ENCODE measurements around the gene CES2. TPM values are rescaled to one million over a fixed set of nuclear protein-coding genes. Genes with fewer than 3 reads are reported as not detected.
A peak's percentile ranks its signal among the peaks of the same experiment; 100 is the strongest.

CES2 gene
- total RNA-seq, 1 experiment from 2014 or later: 15.6 TPM

DNA sequence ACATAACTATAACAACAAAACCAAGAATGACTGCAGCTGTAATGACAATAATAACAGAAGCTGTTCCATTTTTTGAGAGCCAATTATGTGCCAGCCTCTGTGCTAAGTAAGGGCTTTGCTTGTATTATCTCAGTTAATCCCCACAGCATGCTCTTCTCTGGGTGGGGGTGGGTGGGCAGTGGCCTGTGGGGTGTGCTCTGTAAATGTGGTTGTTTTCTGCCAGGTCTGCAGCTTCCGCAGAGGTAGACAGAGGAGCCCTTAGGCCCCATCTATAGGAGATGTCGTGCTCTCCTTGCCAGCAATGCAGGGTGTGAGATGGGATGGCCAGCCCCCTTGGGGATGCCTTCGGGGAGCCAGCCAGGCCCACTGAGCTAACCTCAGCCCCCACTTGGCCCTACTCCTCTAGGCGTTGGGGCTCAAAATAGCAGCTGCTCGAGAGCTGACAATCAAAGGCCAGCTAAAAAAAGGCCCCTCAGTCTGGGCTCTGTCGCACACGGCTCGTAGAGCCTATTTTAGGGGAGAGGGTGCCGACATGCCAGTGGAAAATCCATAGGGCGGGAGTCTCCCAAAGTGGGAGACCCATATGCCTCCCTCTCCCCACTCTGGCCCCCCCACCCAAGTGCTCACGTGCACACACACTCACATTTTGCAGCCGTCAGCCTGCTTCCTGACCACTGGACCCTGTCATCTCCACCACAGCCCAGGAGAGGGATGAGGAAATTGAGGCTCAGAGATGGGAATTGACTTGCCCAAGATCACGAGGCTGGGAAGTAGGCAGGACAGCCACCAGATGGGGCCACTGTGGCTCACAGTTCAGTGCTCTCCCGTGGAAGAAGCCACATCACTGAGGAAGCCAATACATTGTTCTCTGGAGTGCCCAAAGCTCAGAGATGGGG, 32.4 kb upstream of the CES2 start:
- no peak for DNase-seq (ENCODE audit: low spot score)

DNA sequence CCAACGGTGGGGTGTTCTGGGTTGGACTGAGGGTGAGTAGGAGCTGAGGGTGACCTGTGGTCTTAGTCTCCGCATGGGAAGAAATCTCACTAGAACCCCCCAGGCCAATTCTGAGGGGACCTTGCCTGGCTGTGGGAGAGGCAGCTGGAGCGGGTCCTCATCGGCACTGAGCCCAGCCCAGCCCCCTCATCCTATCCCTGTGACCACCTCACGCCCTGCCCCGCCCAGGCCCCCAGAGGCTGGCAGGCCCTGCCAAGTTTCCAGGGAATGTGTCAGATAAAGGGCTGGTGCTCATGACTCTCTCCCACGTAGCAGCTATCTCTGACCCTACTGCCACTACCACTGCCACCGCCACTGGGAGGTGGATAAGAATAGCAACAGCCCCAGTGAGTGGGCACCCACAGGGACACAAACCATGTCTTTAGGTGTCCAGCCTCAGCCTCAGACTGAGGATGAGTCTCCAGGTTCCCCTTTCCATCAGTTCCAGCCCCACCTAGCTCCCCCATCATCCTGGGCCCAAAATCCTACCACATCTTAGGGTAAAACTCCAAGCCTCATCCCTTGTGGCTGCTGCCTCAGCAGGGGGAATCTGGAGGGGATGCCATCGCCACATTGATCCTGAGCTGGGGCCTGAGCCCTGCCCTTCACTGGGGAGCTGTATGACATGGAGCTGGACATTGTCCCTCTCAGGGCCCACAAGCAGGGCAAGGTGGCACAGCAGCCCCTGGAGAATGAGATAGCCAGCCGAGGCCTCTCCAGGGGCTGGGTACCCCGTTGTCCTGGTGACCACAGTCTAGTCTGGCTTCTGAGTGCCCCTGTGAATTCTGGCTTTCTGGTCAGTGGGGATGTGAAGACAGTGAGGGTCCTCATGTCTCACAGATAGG, 31.5 kb upstream of the CES2 start:
- DNase-seq (ENCODE audit: low spot score): no peak

DNA sequence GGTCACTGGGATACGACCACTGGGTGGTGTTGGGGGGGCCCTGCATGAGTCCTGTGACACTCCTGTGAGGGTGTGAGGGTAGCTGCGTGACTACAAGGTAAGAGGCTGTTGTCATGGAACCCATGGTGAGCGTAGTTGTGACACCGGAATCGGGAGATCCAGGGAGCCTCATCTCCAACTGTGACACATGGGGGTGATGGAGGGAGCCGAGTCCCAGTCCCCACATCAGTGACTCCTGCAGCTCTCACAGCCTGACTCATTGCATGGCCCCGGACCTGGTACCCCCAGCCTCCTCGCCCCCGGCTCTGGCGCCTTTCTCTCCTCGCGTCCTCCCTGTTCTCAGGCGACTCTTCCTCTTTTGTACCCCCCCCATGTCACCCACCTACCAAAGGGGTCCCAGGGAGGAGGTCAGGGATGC, 30.9 kb upstream of the CES2 start:
- no peak for DNase-seq (ENCODE audit: low spot score)

DNA sequence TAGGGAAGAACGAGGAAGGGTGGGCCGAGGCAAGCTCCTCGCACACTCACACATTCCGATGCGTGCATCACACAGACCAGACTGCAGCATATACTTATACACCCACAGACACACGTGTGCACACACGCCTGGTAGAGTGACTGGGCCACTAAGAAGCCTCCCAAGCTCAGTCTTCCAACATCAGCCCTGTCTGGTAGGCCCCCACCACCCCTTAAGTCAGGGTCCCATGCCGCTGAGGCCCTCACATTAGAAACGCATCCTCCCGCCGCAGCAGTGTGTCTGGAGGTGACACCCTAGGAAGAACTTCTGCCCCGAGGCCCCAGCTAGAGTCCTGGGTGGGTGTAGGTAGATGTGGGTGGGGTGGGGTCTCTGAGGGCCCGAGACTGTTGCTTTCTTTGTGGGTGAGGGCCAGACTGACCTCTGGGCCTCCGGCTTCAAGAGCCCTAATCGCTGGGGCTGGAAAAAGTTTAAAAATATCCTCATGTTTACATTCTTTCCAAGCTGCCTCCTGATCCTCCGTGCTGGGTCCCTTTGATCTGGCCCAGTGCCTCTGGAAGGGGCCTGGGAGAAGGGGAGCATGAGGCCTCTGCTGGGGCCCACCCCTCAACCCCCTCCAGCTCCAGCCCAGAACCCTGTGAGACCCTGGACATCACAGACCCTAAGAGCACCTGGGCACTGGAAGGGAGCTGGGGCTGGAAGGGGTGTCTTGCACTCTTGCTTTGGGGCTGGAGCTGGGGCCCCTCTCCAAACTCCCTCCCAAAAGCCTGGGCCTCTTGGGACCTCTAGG, 30.3 kb upstream of the CES2 start:
- DNase-seq (ENCODE audit: low spot score): no peak

DNA sequence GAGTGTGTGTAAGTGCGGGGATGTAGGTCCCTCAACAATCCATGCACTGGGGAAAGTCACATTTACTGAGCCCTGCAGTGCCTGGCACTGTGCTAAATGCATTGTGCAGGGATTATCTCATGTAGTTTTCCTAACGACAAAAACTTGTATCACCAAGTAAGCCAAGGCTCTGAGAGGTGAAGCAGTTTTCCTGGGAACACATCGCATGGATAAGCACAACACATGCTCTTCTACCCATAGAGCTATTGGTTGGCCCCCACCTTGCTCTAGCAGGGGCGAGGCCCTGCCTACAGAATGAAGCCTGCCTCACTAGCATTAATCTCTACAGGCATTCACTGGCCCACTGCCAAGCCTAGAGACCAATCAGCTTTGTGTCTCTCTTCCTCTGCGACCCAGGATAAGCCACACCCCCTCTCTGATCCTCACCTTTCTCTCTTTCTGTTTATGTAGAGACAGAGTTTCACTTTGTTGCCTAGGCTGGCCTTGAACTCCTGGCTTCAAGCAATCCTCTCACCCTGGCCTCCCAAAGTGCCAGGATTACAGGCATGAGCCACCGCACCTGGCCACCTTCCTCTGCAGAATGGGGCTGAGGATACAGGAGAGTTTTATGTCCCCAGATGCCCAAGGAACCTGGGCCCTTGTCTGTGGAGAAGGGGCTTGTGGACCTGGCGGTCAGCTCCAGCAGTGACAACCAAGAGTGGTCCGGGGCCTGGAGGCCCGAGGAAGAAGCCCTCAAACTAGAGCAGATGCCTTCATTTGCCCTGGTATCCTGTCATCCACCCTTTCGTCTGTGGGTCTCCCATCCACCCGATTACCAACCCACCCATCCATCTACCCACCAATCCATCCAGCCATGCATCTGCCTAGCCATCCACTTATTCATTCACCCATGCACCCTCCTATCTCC, 29.4 kb upstream of the CES2 start:
- peak; percentile 45 for DNase-seq (ENCODE audit: low spot score)

DNA sequence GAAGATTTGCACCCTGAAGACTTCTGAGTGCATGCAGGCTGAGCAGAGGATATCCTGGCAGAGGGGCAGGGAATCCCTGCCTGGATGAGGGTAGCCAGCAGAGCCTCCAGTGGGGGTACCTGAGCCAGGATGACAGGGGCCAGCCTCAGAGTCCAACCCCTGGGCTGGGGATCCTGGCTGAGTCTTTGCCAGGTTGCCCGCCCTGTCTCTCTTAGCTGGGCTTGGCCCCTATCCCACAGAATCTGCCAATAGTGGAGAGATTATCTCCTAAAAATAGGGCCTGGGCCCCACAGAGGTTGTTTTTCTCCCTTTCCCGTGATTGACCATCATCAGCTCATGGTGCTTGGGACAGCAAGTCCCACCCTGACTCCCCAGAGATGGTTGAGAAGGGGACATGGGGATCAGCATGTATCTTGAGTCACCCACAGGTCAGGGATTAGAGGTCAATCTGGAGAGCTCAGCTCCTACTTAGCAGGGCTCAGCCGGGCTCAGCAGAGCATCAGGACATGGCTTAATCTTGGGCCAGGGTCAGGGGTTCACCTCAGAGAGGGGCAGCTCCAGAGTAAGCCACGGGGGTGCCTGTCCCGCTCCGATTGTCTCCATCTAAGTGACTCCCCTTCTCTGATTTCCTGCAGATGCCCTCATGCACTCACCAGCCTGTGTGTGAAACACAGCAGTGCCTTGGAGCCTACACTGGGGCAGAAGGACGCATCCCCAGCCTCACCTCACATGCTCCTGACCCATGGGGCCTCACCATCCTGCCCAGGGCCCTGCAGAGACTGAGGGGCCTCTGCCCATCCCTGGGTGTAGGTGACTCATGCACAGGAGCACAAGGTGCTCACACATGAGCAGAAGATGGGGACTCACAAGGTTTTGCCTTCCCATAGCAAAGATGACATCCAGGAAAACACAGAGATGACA, 28.1 kb upstream of the CES2 start:
- no peak for DNase-seq (ENCODE audit: low spot score)

DNA sequence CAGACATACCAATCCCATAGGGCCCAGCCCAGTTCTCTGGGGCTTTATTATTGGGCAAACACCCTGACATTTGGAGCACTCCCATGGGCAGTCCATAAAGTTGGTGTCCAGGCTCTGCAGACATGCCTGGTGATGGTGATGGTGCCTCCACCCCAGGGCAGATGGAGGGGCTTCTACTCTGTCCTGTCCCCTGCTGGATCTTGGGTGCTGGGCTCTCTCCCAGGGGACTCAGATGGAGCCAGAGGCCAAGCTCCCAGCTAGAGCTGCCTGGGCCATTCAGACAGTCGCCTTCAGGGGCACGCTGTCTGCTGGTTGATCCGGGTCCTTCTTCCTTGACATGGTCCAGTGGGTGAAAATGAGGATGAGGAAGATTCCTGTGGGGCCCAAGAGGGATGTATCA, 27.2 kb upstream of the CES2 start:
- no peak for DNase-seq (ENCODE audit: low spot score)

DNA sequence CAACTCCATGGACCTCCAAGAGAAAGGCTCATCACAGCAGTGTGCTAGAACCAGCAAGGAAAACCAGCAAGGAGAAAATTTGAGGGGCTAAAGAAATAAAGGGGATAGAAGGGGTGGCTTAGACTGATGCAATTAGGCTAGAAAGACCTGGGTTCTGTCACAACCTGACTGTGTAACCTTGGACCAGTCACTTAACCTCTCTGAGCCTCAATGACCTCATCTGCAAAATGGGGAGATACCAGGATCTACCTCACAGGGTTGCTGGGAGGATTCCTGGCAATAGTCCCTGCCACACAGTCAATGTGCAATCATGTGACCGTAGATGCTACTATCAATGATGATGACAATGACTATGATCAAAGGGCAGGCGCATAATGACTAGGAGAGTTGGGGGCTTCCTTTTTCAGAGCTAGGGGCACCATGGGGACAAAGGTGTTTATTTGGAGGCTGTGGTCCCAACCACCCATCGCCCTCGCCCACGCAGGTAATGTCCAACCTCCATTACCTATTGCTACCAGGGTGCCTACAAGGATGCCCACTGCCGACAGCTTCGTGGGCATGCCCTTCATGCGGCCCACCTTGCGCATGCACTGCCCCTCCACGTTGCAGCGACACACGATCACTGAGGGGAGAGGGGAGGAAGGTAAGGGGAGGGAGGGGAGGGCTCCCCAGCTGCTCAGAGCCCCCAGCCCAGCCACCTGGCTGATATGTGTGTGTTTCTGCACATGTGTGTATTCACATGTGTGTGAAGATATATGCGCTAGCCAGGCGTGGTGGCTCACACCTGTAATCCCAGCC, 26.4 kb upstream of the CES2 start:
- no peak for DNase-seq (ENCODE audit: low spot score)

DNA sequence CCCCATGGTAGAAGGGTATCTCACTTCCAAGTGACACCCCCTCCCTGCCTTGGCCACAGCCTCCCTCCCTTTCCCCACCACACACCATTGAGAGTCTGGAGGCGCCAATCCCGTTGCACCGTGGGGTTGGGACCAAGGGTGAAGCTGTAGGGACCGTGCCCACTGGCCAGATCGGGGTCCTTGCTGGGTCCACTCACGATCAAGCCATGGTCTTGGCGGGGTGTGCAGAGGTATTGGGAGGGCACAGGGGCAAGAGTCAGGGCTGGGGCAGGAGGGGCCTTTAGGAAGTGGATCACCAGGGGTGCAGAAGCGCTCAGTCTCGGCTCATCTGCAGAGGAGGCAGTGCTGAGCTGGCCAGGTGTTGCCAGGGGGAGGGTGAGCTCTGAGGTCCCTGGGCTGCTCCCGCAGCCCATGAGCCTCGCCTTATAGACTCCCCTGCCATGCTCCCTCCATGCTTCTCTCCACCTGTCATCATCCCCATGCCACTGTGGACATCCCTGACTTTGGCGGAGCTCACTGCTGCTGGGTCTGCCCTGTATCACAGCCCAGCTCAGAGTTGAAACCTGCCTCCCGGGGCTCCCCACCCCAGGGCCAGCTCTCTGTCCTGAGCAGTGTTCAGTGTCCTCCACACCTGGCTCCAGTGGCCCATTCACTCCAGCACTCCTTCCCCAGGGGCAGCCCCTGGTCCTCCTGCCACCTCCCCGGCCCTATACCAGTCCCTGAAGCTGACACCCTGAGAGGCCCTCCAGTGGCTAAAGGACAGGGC, 25.0 kb upstream of the CES2 start:
- no peak for DNase-seq (ENCODE audit: low spot score)

DNA sequence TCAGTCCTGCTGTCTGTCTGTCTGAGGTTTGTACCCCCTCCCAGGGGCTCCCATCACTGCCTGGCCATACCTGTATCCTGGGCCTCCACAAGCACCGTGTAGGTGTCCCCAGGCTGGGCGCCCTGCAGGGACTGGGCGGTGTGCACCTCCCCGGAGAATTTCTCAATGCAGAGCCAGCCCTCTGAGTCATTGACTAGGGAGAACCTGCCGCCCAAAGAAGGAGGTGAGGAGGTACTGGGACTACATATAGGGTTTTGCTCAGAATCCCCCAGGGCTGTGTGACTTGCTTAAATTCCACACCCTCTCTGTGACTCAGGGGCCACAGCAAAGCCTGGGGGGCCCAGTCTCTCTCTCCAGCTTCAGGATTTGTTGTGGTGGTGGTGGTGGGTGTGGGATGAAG, 24.2 kb upstream of the CES2 start:
- no peak for DNase-seq (ENCODE audit: low spot score)

DNA sequence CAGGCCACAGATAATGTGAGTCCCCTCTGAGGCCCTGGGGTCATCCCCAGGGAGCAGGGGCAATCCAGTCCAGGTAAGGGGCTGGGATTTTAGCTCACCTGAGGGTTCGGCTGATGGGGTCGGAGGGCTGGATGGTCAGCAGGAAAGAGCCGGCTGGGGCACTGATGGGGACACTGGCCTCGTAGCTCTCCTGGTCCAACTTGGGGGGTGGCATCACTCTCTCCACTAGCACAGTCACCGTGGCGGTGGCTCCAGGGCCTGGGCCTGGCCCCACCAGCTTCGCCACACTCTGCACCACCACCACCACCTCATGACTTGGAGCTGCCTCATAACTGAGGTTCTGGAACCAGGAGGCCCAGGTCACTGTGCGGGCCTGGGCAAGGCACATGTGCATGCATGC, 23.5 kb upstream of the CES2 start:
- no peak for DNase-seq (ENCODE audit: low spot score)

DNA sequence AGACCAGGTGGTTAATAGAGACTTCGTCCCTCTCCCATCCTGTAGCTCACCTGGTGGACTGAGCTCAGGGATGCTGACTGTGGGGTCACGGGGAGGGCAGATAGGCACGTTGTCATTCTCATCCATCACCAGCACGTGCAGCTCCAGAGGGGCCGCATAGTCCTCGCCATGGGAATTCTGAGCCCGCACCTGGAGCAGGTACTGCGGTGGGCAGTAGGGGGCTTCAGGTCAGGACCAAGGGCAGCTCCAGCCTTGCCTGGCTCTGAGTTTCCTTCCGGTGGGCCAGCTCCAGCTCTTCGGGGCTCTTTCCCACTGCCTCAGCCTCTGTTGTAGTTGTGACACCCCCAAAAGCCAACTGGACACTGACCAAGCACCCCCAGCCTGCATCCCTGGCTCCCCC, 22.2 kb upstream of the CES2 start:
- DNase-seq (ENCODE audit: low spot score): no peak

DNA sequence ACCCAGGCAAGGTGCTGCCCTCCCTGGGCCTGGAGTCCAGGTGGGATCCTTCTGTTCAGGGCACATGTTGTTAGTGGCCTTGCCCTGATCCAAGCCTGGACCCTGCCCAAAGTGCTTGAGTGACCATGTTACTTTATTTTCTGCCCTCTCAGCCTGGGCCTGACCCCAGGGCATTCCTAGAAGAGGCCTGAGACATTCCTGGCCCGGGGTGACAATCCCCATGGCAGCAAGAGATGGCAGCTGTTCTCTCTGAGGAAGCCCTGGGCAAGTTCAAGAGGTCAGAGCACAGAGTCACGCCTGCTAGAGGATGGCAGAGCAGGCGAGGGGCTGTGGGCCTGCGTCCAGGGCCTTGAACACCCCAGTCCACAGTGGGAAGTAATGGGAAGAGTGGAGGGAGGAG, 21.6 kb upstream of the CES2 start:
- DNase-seq (ENCODE audit: low spot score): no peak

DNA sequence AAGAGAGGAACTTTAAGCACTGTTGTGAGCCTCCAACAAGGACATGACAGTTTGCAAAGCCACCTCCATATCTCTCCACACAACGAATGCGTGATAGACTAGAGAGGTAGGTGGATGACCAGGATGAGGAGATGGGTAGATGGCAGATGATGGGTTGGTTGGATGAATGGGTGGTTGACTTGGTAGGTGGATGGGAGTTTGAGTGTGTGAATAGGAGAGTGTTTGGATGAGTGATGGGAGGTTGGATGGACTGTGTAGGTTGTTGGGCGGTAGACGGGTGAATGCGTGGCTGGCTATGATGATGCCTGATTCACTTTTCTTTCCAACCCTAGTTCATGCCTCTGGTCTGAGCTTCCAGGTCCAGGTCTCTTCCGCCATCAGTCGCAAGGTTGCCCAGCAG, 20.8 kb upstream of the CES2 start:
- DNase-seq (ENCODE audit: low spot score): no peak

DNA sequence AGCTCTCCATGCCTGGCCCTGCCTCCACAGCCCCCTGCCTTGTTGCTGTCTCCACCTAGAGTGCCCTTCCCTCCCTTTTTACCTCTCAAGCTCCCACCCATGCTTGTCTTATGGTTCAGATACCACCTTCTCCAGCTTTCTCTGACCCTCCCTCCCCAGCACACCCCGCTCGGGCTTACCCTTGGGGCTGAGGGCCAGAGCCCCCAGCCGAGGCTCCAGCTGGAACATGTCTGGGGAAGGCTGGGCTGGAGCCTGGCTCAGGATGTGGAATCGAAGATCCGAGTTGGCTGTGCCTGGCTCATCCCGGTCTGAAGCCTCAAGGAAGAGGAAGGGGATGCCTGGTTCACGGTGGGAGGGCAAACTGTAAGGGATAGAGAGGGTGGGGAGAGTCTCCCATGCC, 20.3 kb upstream of the CES2 start:
- DNase-seq (ENCODE audit: low spot score): no peak

DNA sequence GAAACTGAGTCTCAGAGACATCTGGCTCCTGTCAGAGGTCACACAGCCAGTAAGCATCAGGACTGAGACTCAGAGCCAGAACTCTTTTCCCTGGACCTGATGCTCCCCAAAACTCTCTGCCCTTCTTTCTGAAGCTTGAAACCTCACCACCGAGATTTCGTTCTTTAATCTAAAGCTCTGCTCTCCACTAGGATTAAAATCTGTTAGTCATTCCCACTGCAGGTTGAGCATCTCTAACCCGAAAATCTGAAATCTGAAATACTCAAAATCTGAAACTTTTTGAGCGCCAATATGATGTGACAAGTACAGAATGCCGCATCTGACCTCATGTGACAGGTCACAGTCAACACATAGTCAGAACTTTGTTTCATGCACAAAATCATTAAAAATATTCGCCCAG, 18.8 kb upstream of the CES2 start:
- DNase-seq (ENCODE audit: low spot score): no peak

DNA sequence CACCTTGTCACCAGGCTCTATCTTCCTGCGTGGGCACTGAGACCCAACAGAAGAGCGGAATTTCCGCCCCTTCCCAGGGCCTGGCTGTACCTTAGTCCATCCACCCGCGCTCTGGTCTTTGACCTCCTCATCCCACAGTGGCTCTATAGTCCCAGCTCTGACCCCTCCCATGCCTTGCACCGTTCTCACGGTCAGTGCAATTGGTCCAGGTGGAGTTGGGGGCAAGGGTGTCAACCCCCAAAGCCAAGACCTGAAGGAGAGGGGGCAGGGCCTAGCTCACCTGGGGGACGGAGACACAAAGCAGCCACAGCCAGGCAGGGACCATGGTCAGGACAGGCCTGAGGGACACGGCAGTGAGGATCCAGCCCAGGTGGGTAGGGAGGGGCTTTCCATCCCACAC, 17.6 kb upstream of the CES2 start:
- DNase-seq (ENCODE audit: low spot score): no peak

DNA sequence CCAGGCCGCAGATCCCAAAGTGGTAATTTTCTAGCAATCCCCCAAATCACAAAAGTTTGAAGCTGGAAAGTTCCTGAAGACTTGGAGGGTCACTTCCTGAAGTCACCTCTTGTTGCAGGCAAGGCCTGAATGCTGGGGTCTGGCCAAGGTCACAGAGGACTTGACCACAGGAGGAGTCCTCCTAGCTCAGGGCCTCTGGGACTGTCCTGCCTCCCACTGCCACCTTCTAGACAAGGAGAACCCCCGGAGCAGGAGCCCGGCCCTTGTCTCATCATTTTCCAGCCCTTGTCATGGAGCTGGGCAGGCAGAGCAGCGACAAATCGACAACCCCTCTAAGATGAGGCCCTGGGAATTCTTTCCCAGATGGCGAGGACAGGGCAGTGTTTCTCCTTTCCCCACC, 17.0 kb upstream of the CES2 start:
- DNase-seq (ENCODE audit: low spot score): no peak
